Measurements from ENCODE around the gene CDH4.

Gene CDH4

DNA sequence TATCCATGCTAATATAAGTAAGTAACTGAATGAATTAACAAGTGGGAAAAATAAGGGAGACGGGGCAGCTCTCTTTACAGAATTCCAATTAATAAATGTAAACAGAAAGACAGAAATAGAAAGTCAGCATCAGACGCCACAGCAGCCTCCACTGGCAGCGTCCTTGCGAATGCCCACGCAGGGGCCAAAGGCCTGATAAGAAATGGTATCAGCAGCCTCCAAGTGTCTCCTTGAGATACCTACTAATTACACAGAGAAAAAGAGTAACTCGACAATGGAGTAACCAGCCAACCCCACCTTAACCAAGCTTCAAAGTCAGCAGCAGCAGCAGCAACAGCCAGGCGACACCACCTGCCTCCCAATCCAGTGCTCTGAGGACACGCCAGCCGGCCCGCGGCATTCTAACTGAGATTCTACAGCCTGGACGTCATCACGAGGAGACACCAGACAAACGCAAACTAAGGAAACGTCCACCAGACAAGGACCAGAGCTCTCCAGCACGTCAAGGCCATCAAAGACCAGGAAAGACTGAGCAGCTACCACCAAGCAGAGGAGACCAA, 734.8 kb downstream of the CDH4 start:
- no peak for DNase-seq (ENCODE audit: low read depth, low spot score)

DNA sequence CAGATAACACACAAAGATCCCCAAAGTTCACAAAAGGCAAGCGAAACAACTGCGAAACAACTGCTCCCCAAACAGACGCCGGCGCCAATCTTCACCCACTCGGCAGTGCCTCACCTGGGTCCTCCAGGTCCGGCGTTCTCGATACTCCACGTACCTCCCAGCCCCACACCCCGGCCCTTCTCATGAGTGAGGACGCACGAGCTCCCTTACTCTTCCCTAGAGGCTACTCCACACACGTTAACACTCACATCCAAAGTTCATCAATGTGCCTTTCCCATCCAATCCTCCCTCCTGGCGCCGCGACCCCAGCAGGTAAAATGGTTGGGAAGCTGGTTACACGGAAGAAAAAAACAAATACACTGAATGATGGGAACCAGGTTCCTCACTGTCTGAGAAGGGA, 736.6 kb downstream of the CDH4 start:
- no peak for DNase-seq (ENCODE audit: low read depth, low spot score)

DNA sequence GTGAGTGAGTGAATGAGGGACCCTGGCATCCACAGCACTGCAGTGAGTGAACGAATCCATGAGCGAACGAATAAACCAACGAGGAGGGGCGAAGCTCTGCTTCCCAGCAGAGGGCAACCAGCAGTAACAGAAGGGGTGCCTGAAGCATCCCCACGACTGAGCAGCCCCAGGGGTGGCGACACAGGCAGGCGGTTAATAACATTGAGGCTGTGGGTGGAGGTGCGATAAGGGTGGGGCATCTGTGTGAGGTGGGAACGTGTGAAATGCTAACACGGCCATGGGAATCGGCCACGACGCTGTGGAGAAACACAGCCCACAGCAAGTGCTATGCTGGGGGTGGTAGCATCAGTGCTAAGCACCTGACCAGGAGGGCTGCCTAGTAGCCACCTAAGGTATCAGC, 737.7 kb downstream of the CDH4 start:
- no peak for DNase-seq (ENCODE audit: low read depth, low spot score)
